Uterine smooth muscle cell (primary cell): ENCODE measurements around the gene BOLA2B. TPM values are rescaled to one million over a fixed set of nuclear protein-coding genes. Genes with fewer than 3 reads are reported as not detected.

Source experiments
- total RNA-seq: library from RNA; depleted of rRNA; stranded (reverse); fragments of >200 nt; gene quantifications from 2 replicates; pipeline ENCODE4 v1.2.3, GENCODE V29; 2014

The BOLA2B gene
- total RNA-seq: 67.1 and 198 TPM in 2 replicates

GRCh38 chr16:30193615-30194014 lies at the start of gene BOLA2B, which contains the start of gene SLX1A:
BOLA2B (minus strand) TSS chr16:30193666; CDS start chr16:30193595, 71 bp downstream.
SLX1A (plus strand) TSS chr16:30193875; CDS start chr16:30194085, 210 bp downstream.

GRCh38 chr16:30199049-30199448 lies 5.6 kb upstream of the BOLA2B start, which contains the start of gene SULT1A3:
SULT1A3 (plus strand) TSS chr16:30199255; CDS start chr16:30200729, 1,474 bp downstream.

GRCh38 chr16:30183233-30184095 lies 10.0 kb downstream of the BOLA2B start, which contains the start of gene CORO1A:
CORO1A (plus strand) TSS chr16:30183602; CDS start chr16:30185210, 1,608 bp downstream.

Other genes with a start within 250 kb of the BOLA2B start
- gene TMEM219, start 231.6 kb downstream of the BOLA2B start, total RNA-seq: 49.6 and 86.6 TPM in 2 replicates
- 56.2 and 62.0 TPM in 2 replicates for gene TAOK2, start 219.8 kb downstream of the BOLA2B start, total RNA-seq
- gene HIRIP3, start 198.0 kb downstream of the BOLA2B start, total RNA-seq: 9.0 and 15.5 TPM in 2 replicates
- 17.2 and 47.3 TPM in 2 replicates for gene INO80E, start 197.4 kb downstream of the BOLA2B start, total RNA-seq
- 0.22 and 0.62 TPM in 2 replicates for gene DOC2A, start 182.6 kb downstream of the BOLA2B start, total RNA-seq
- gene C16orf92, start 170.5 kb downstream of the BOLA2B start, total RNA-seq: not detected in 2 replicates
- 0.22 TPM in 1 of 2 replicates, not detected in the other for gene TLCD3B, start 162.4 kb downstream of the BOLA2B start, total RNA-seq
- 528 and 721 TPM in 2 replicates for gene ALDOA, start 127.9 kb downstream of the BOLA2B start, total RNA-seq
- gene PPP4C, start 117.7 kb downstream of the BOLA2B start, total RNA-seq: 226 and 306 TPM in 2 replicates
- 0.11 and 0.12 TPM in 2 replicates for gene TBX6, start 101.7 kb downstream of the BOLA2B start, total RNA-seq
- gene YPEL3, start 97.5 kb downstream of the BOLA2B start, total RNA-seq: 4.6 and 5.5 TPM in 2 replicates
- 0.55 and 1.1 TPM in 2 replicates for gene GDPD3, start 80.1 kb downstream of the BOLA2B start, total RNA-seq
- gene MAPK3, start 70.4 kb downstream of the BOLA2B start, total RNA-seq: 28.6 and 32.9 TPM in 2 replicates
- 2.7 and 2.9 TPM in 2 replicates for gene CORO1A, start 10.1 kb downstream of the BOLA2B start, total RNA-seq
- 19.5 and 27.0 TPM in 2 replicates for gene SLX1A, start 209 bp upstream of the BOLA2B start, total RNA-seq
- 3.4 and 4.5 TPM in 2 replicates for gene SULT1A3, start 5.6 kb upstream of the BOLA2B start, total RNA-seq
- 0.33 and 0.75 TPM in 2 replicates for gene NPIPB13, start 54.8 kb upstream of the BOLA2B start, total RNA-seq
- gene CD2BP2, start 161.6 kb upstream of the BOLA2B start, total RNA-seq: 37.9 and 41.6 TPM in 2 replicates
- gene TBC1D10B, start 176.8 kb upstream of the BOLA2B start, total RNA-seq: 34.7 and 40.4 TPM in 2 replicates
- gene MYL11, start 181.1 kb upstream of the BOLA2B start, total RNA-seq: 0.75 TPM in 1 of 2 replicates, not detected in the other
- gene SEPTIN1, start 188.9 kb upstream of the BOLA2B start, total RNA-seq: 0.25 TPM in 1 of 2 replicates, not detected in the other
- 6.0 and 8.2 TPM in 2 replicates for gene ZNF48, start 201.8 kb upstream of the BOLA2B start, total RNA-seq
- 14.2 and 17.1 TPM in 2 replicates for gene ZNF771, start 213.9 kb upstream of the BOLA2B start, total RNA-seq
- gene DCTPP1, start 236.4 kb upstream of the BOLA2B start, total RNA-seq: 12.9 and 25.0 TPM in 2 replicates